Suprapubic skin (tissue), 4 donors: ENCODE results near the gene ZNF365.

ENCODE experiments used
- CTCF ChIP-seq, 2 donors: fragments of 200-600 bp in 1 of 2; fragments of 450-650 bp in 1 of 2; sonication (generic) in 1 of 2; IDR thresholded peaks; one replicate each; pipeline ENCODE4 v1.5.1; 2016 to 2019; ENCODE audit warnings: antibody characterized with exemption in 2 of 2, mild to moderate bottlenecking in 1 of 2, moderate library complexity in 1 of 2
- POLR2A ChIP-seq, 2 donors: fragments of 450-650 bp; IDR thresholded peaks; one replicate each; pipeline ENCODE4 v1.6.1; 2017; ENCODE audit warnings: antibody characterized with exemption in 2 of 2, mild to moderate bottlenecking in 2 of 2, moderate library complexity in 2 of 2
- POLR2AphosphoS5 ChIP-seq, 3 donors: sonication (generic); formaldehyde crosslinking; IDR thresholded peaks; one replicate each; pipeline ENCODE4 v1.6.1; 2017; ENCODE audit warnings: antibody characterized with exemption in 3 of 3

DNA sequence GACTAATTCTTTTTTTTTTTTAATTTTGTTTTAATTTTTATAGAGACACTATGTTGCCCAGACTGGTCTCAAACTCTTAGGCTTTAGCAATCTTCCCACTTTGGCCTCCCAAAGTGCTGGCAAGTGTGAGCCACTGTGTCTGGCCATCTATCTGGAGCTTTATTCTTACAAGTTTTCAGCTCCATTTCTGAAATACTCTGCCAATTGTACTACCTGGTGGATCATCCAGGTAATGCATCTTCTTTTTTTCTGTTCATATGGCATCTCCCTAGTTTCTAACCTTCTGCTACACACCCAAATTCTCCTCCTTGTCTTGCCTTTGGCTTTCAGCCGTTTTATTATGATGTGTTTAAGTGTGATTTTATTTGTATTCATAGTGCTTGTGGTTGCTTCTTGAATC lies 40.2 kb downstream of the ZNF365 start:
- TF ChIP-seq CTCF (IDR thresholded peaks at IDR 0.05) (peak in 1 of 2 donors; percentile 20), POLR2AphosphoS5 (IDR thresholded peaks at IDR 0.05) (no peak), POLR2A (IDR thresholded peaks at IDR 0.05) (no peak)
